Retinal pigment epithelial cell (primary cell): ENCODE data around the gene PHYH.

Experiments used
- DNase-seq: peaks from one replicate; pipeline ENCODE4 v3.0.0-alpha.2; 2010; ENCODE audit warnings: low read depth
- H3K4me3 ChIP-seq: 2 replicates; pipeline ENCODE4 v1.5.1; 2011; ENCODE audit warnings: mild to moderate bottlenecking, low read length, control low read depth, moderate library complexity
- CTCF ChIP-seq: conservative IDR thresholded peaks from 2 replicates; pipeline ENCODE4 v1.5.1; 2011; ENCODE audit warnings: low read depth, low read length, control low read depth, inconsistent platforms

The PHYH gene

GRCh38 chr10:13270877-13271551 is 28.9 kb downstream of the PHYH start:
- no peak for DNase-seq
- no peak for TF ChIP-seq CTCF
- no peak overlapping the region for H3K4me3 ChIP-seq

- DNase-seq = no peak
- TF ChIP-seq CTCF = no peak
- no peak overlapping the region for H3K4me3 ChIP-seq
Measured at GRCh38 chr10:13268841-13269240, 31.0 kb downstream of the PHYH start.

GRCh38 chr10:13268310-13268709 is 31.6 kb downstream of the PHYH start:
- no peak overlapping the region for H3K4me3 ChIP-seq
- DNase-seq = no peak
- TF ChIP-seq CTCF = no peak

GRCh38 chr10:13263591-13263990 is 36.3 kb downstream of the PHYH start:
- TF ChIP-seq CTCF = no peak
- no peak for DNase-seq
- no peak overlapping the region for H3K4me3 ChIP-seq

GRCh38 chr10:13262433-13262832 is 37.4 kb downstream of the PHYH start:
- no peak for DNase-seq
- H3K4me3 ChIP-seq = no peak overlapping the region
- TF ChIP-seq CTCF = no peak

- DNase-seq = no peak
- TF ChIP-seq CTCF = no peak
- no peak overlapping the region for H3K4me3 ChIP-seq
Measured at GRCh38 chr10:13257621-13258140, 42.2 kb downstream of the PHYH start.

- TF ChIP-seq CTCF = no peak
- no peak overlapping the region for H3K4me3 ChIP-seq
- no peak for DNase-seq
Measured at GRCh38 chr10:13256627-13257026, 43.2 kb downstream of the PHYH start.
